ENCODE results near the gene FABP6.
"Not testable (repeated sequence)": the region's sequence is repeated elsewhere in the genome, so short reads cannot be mapped to it uniquely, and the experiment has no call there.

FABP6 gene

GRCh38 chr5:160229190-160229742 is at the start of gene FABP6:
Gene FABP6, plus strand, starts transcription at chr5:160229506. Its CDS starts 52 bp downstream, at chr5:160229558.
- DNase-seq (ENCODE audit: low read depth) = no peak

GRCh38 chr5:160180931-160181330 is 48.4 kb upstream of the FABP6 start:
- no peak for DNase-seq (ENCODE audit: low read depth)

- peak; percentile 49 for DNase-seq (ENCODE audit: low read depth)
Observed at GRCh38 chr5:160181965-160182622, 47.2 kb upstream of the FABP6 start.

- DNase-seq (ENCODE audit: low read depth) = peak; percentile 56
Observed at GRCh38 chr5:160183075-160183474, 46.2 kb upstream of the FABP6 start.

- DNase-seq (ENCODE audit: low read depth) = no peak
Observed at GRCh38 chr5:160185626-160186360, 43.5 kb upstream of the FABP6 start.

GRCh38 chr5:160186480-160186879 is 42.8 kb upstream of the FABP6 start:
- no peak for DNase-seq (ENCODE audit: low read depth)

- DNase-seq (ENCODE audit: low read depth) = no peak
Observed at GRCh38 chr5:160187091-160187490, 42.2 kb upstream of the FABP6 start.

- peak; percentile 51 for DNase-seq (ENCODE audit: low read depth)
Observed at GRCh38 chr5:160188141-160189015, 40.9 kb upstream of the FABP6 start.

GRCh38 chr5:160192424-160192823 is 36.9 kb upstream of the FABP6 start:
- no peak for DNase-seq (ENCODE audit: low read depth)

- DNase-seq (ENCODE audit: low read depth) = not testable (repeated sequence)
Observed at GRCh38 chr5:160193076-160193475, 36.2 kb upstream of the FABP6 start.

- not testable (repeated sequence) for DNase-seq (ENCODE audit: low read depth)
Observed at GRCh38 chr5:160193790-160194189, 35.5 kb upstream of the FABP6 start.

- DNase-seq (ENCODE audit: low read depth) = no peak
Observed at GRCh38 chr5:160197341-160198144, 31.8 kb upstream of the FABP6 start.

- DNase-seq (ENCODE audit: low read depth) = no peak
Observed at GRCh38 chr5:160198146-160198545, 31.2 kb upstream of the FABP6 start.

GRCh38 chr5:160198841-160199409 is 30.4 kb upstream of the FABP6 start:
- DNase-seq (ENCODE audit: low read depth) = no peak

- peak; percentile 64 for DNase-seq (ENCODE audit: low read depth)
Observed at GRCh38 chr5:160199410-160199911, 29.8 kb upstream of the FABP6 start.

- no peak for DNase-seq (ENCODE audit: low read depth)
Observed at GRCh38 chr5:160207061-160207460, 22.2 kb upstream of the FABP6 start.

- no peak for DNase-seq (ENCODE audit: low read depth)
Observed at GRCh38 chr5:160209917-160210316, 19.4 kb upstream of the FABP6 start.

GRCh38 chr5:160210606-160211005 is 18.7 kb upstream of the FABP6 start:
- DNase-seq (ENCODE audit: low read depth) = no peak

- DNase-seq (ENCODE audit: low read depth) = no peak
Observed at GRCh38 chr5:160211352-160211751, 18.0 kb upstream of the FABP6 start.

GRCh38 chr5:160213537-160213936 is 15.8 kb upstream of the FABP6 start:
- peak; percentile 22 for DNase-seq (ENCODE audit: low read depth)

GRCh38 chr5:160219356-160219755 is 9.9 kb upstream of the FABP6 start:
- no peak for DNase-seq (ENCODE audit: low read depth)
